Endodermal cell (in vitro differentiated cells): ENCODE data around the gene GNA12. TPM values are rescaled to one million over a fixed set of nuclear protein-coding genes. Genes with fewer than 3 reads are reported as not detected.

Experiments
- DNase-seq: peaks from one replicate; pipeline ENCODE4 v3.0.0-alpha.2; 2017
- H3K27ac ChIP-seq: 2 replicates; pipeline ENCODE4 v1.5.1; 2013; ENCODE audit warnings: mild to moderate bottlenecking, low read depth, low read length, moderate library complexity
- H3K27me3 ChIP-seq: 2 replicates; pipeline ENCODE4 v1.6.1; 2013; ENCODE audit warnings: mild to moderate bottlenecking, low read length, moderate library complexity; ENCODE audit not compliant: insufficient read depth, control insufficient read depth, poor library complexity, severe bottlenecking
- H3K36me3 ChIP-seq: 2 replicates; pipeline ENCODE4 v1.7.0; 2013; ENCODE audit warnings: mild to moderate bottlenecking, low read length, moderate library complexity; ENCODE audit not compliant: control insufficient read depth, insufficient read depth
- H3K4me1 ChIP-seq: one replicate; pipeline ENCODE4 v1.7.0; 2013; ENCODE audit warnings: low read length; ENCODE audit not compliant: control insufficient read depth, insufficient read depth
- H3K4me3 ChIP-seq: 2 replicates; pipeline ENCODE4 v1.5.1; 2013; ENCODE audit warnings: mild to moderate bottlenecking, low read length, moderate library complexity
- H3K9ac ChIP-seq: 2 replicates; pipeline ENCODE4 v1.6.1; 2013; ENCODE audit warnings: mild to moderate bottlenecking, low read length, moderate library complexity; ENCODE audit not compliant: poor library complexity, severe bottlenecking; ENCODE audit errors: extremely low read depth
- H3K9me3 ChIP-seq: 2 replicates; pipeline ENCODE4 v1.6.1; 2013; ENCODE audit warnings: mild to moderate bottlenecking, low read length, moderate library complexity; ENCODE audit not compliant: control insufficient read depth
- H3K27ac Mint-ChIP-seq: 2 replicates; pipeline ENCODE4 v1.8.0; 2020; ENCODE audit warnings: mixed read lengths
- H3K27me3 Mint-ChIP-seq: 2 replicates; pipeline ENCODE4 v1.8.0; 2021; ENCODE audit warnings: mild to moderate bottlenecking, mixed read lengths; ENCODE audit not compliant: insufficient read depth
- H3K36me3 Mint-ChIP-seq: 2 replicates; pipeline ENCODE4 v1.8.0; 2020; ENCODE audit warnings: low read depth, mixed read lengths
- H3K4me1 Mint-ChIP-seq: 2 replicates; pipeline ENCODE4 v1.8.0; 2020; ENCODE audit warnings: mixed read lengths
- H3K4me3 Mint-ChIP-seq: 2 replicates; pipeline ENCODE4 v1.8.0; 2020; ENCODE audit warnings: mild to moderate bottlenecking, moderate library complexity, mixed read lengths
- H3K9me3 Mint-ChIP-seq: 2 replicates; pipeline ENCODE4 v1.8.0; 2020; ENCODE audit warnings: mild to moderate bottlenecking, mixed read lengths
- WGBS, 2 experiments: methylation state at CpG; one replicate each; pipeline versions ENCODE4 v1.1.5 to v1.1.7; 2013; ENCODE audit warnings: missing lambda C conversion rate in 2 of 2, mixed read lengths in 1 of 2; ENCODE audit not compliant: insufficient coverage in 1 of 2, insufficient read length in 1 of 2; 5-methylcytosine and 5-hydroxymethylcytosine counted together
- total RNA-seq, 2 donors: library from RNA; stranded (reverse); fragmentation: NEBNext Ultra II Directional in 1 of 2; extraction: Animal tissue kit (Norgen Biotek cat#: 25700) in 1 of 2; gene quantifications; 2 replicates in 1 of 2; 3 replicates in 1 of 2; pipeline ENCODE4 v1.2.1, GENCODE V29; 2021
- TF ChIP-seq, protein P1 (sequence below): fragments of 200-600 bp; sonication (generic); conservative IDR thresholded peaks from 2 replicates; pipeline ENCODE4 v1.5.0; 2021; ENCODE audit warnings: antibody characterized with exemption, mild to moderate bottlenecking

The GNA12 gene
- total RNA-seq, 2 donors from 2014 or later: 55.0 to 64.7 TPM

DNA sequence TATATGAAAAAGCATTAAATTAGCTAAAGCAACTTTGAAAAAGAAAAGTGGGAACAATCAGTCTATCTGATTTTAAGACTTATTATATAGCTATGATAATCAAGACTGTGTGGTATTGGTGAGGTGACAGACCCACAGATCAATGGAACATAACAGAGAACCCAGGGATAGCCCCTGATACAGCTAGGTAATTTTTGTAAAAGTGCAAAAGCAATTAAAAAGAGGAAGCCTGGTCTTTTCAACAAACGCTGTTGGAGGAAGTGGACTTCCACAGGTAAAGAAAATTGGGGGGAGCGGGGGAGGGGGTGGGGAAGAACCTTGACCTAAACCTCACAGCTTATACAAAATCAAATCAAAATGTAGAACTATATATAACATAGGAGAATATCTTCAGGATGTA is 45.4 kb downstream of the GNA12 start:
- H3K27ac Mint-ChIP-seq: no peak overlapping the region
- Histone ChIP-seq H3K27ac (no peak overlapping the region), H3K9me3 (no peaks in the 10 kb centered on the region), H3K9ac (no peak overlapping the region), H3K4me1 (peaks cover 12% of the 10 kb centered on the region), H3K4me3 (no peak overlapping the region), H3K27me3 (no peaks in the 10 kb centered on the region), H3K36me3 (peaks cover 13% of the 10 kb centered on the region)
- no peaks in the 10 kb centered on the region for H3K9me3 Mint-ChIP-seq
- 86% methylated on average over 2 of the region's 2 CpGs; no CpG with 5 or more reads in 1 of the 2 experiments for whole genome bisulfite sequencing, 2 experiments
- peaks cover 16% of the 10 kb centered on the region for H3K36me3 Mint-ChIP-seq
- TF ChIP-seq, protein P1, sequence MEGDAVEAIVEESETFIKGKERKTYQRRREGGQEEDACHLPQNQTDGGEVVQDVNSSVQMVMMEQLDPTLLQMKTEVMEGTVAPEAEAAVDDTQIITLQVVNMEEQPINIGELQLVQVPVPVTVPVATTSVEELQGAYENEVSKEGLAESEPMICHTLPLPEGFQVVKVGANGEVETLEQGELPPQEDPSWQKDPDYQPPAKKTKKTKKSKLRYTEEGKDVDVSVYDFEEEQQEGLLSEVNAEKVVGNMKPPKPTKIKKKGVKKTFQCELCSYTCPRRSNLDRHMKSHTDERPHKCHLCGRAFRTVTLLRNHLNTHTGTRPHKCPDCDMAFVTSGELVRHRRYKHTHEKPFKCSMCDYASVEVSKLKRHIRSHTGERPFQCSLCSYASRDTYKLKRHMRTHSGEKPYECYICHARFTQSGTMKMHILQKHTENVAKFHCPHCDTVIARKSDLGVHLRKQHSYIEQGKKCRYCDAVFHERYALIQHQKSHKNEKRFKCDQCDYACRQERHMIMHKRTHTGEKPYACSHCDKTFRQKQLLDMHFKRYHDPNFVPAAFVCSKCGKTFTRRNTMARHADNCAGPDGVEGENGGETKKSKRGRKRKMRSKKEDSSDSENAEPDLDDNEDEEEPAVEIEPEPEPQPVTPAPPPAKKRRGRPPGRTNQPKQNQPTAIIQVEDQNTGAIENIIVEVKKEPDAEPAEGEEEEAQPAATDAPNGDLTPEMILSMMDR: no peak
- H3K4me3 Mint-ChIP-seq: no peak overlapping the region
- H3K27me3 Mint-ChIP-seq: no peaks in the 10 kb centered on the region
- DNase-seq: no peak
- peaks cover 40% of the 10 kb centered on the region for H3K4me1 Mint-ChIP-seq

DNA sequence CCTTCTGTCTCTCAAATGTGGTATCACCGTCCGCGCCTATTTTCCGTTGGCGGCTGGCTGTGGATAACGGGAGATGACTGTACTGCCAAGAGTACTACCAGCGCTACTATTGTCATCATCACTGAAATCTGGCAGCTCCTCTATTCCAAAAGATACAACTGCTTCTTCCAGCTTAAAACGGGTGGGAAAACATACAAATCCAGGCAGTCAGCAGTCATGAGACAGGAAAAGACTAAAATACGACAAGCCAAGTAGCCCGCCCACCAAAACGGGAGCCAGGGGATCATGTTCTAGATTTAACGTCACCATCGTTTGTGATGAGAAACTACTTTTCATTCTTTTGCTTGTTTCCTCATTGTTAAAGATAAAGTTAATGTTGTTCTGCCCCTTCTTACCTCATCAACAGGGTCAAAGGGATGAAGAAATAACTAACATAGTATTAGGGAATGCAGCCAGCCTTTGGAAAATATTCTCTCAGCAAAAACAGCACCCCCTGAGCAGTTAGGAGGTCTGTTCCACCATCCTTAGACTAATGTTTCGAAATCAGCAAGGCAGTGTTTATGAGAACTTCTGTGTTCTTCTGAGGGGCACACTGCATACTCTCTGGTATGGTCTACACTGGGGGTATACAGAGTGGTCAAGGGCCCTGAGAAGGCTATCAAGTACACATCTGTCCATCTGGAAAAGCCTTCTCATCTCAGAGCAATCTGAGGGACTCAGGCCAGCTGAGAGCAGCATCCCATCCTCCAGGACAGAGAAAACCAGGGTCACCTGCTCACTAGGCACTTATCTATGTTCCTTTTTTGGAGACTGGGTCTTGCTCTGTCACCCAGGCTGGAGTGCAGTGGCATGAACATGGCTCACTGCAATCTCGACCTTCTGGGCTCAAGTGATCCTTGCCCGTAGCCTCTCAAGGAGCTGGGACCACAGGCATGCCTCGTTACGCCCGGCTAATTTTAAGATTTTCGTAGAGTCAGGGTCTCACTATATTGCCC is 47.5 kb downstream of the GNA12 start:
- no peak for DNase-seq
- Mint-ChIP-seq H3K27me3 (no peaks in the 10 kb centered on the region), H3K27ac (no peak overlapping the region), H3K9me3 (no peaks in the 10 kb centered on the region), H3K36me3 (peaks cover 31% of the 10 kb centered on the region), H3K4me1 (peaks cover 21% of the 10 kb centered on the region), H3K4me3 (no peak overlapping the region)
- Histone ChIP-seq H3K36me3 (peaks cover 33% of the 10 kb centered on the region), H3K4me3 (no peak overlapping the region), H3K27ac (no peak overlapping the region), H3K9me3 (no peaks in the 10 kb centered on the region), H3K9ac (no peak overlapping the region), H3K27me3 (no peaks in the 10 kb centered on the region), H3K4me1 (no peaks in the 10 kb centered on the region)
- TF ChIP-seq, protein P1: no peak
- 95% methylated on average over 18 to 20 of the region's 20 CpGs for WGBS, 2 experiments

DNA sequence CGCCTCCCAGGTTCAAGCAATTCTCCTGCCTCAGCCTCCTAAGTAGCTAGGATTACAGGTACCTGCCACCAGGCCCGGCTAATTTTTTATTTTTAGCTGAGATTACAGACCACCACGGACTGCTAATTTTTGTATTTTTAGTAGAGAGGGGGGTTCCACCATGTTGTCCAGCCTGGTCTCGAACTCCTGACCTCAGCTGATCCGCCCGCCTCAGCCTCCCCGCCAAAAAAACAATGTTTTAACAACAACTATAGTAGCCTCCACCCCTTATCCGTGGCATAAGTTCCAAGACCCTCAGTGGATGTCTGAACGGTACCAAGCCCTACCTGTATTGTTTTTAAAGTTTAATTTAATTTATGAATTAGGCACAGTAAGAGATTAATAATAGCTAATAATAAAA is 48.2 kb downstream of the GNA12 start:
- no peaks in the 10 kb centered on the region for H3K27me3 ChIP-seq
- Mint-ChIP-seq H3K4me3 (no peak overlapping the region), H3K4me1 (peaks cover 14% of the 10 kb centered on the region), H3K27me3 (no peaks in the 10 kb centered on the region), H3K36me3 (peaks cover 34% of the 10 kb centered on the region), H3K9me3 (no peaks in the 10 kb centered on the region), H3K27ac (no peak overlapping the region)
- H3K4me1 ChIP-seq: no peaks in the 10 kb centered on the region
- no peak overlapping the region for H3K27ac ChIP-seq
- peaks cover 38% of the 10 kb centered on the region for H3K36me3 ChIP-seq
- TF ChIP-seq, protein P1: no peak
- no peak overlapping the region for H3K9ac ChIP-seq
- H3K4me3 ChIP-seq: no peak overlapping the region
- 97 to 98% methylated on average over 6 to 8 of the region's 9 CpGs for WGBS, 2 experiments
- H3K9me3 ChIP-seq: no peaks in the 10 kb centered on the region
- DNase-seq: no peak
